BJ (cell line): Measurements from ENCODE around the gene FARP2. TPM values are rescaled to one million over a fixed set of nuclear protein-coding genes. Genes with fewer than 3 reads are reported as not detected.

ENCODE experiments used
- CTCF ChIA-PET: fragments of 350-600 bp; formaldehyde crosslinking; extraction: SDS; loops from one replicate; lab custom pipeline; 2021; ENCODE audit warnings: antibody characterized with exemption, inconsistent platforms; lab: Yijun Ruan, JAX
- POLR2A ChIA-PET: fragments of 300-600 bp; sonication (Branson Sonifier 250); formaldehyde crosslinking; extraction: SDS; loops from one replicate; lab custom pipeline; 2021; ENCODE audit warnings: antibody characterized with exemption; lab: Charles Lee
- DNase-seq: peaks from one replicate; pipeline ENCODE4 v3.0.0-alpha.2; 2011; ENCODE audit warnings: low read depth
- H3K27me3 ChIP-seq: 2 replicates; pipeline ENCODE4 v1.6.0; 2011; ENCODE audit warnings: low read length; ENCODE audit not compliant: control insufficient read depth, insufficient read depth
- H3K36me3 ChIP-seq: 2 replicates; pipeline ENCODE4 v1.5.1; 2011; ENCODE audit warnings: low read length; ENCODE audit not compliant: control insufficient read depth, insufficient read depth
- H3K4me3 ChIP-seq: 2 replicates; pipeline ENCODE4 v1.5.1; 2011; ENCODE audit warnings: low read depth, mild to moderate bottlenecking, control low read depth, low read length
- CTCF ChIP-seq: IDR thresholded peaks from 2 replicates; pipeline ENCODE4 v1.5.1; 2011; ENCODE audit warnings: low read depth, mild to moderate bottlenecking, control low read depth, inconsistent platforms, low read length, moderate library complexity; ENCODE audit not compliant: insufficient read depth
- polyA plus RNA-seq: library from polyadenylated mRNA; depleted of rRNA; stranded (reverse); fragments of >200 nt; gene quantifications from 2 replicates; pipeline ENCODE4 v1.2.3, GENCODE V29; 2011

The FARP2 gene
- polyA plus RNA-seq, 1 experiment, result 28.7 TPM

GRCh38 chr2:241534701-241535375 lies 178.8 kb downstream of the FARP2 start:
- peaks cover 3% of the 10 kb centered on the region; the same call in 1 of the 2 replicates for H3K27me3 ChIP-seq
- ChIA-PET CTCF (no interaction called here), POLR2A (no interaction called here)
- H3K4me3 ChIP-seq, result no peak overlapping the region
- no peaks in the 10 kb centered on the region; the same call in 1 of the 2 replicates for H3K36me3 ChIP-seq
- no peak for DNase-seq
- TF ChIP-seq CTCF, result no peak

- Histone ChIP-seq H3K36me3 (no peaks in the 10 kb centered on the region; the same call in 1 of the 2 replicates), H3K4me3 (no peak overlapping the region), H3K27me3 (peaks cover 2% of the 10 kb centered on the region; the same call in 1 of the 2 replicates)
- CTCF ChIA-PET, result no interaction called here
- TF ChIP-seq CTCF, result no peak
- no peak for DNase-seq
- POLR2A ChIA-PET, result no interaction called here
These were observed 180.0 kb downstream of the FARP2 start for GRCh38 chr2:241535871-241536655.

GRCh38 chr2:241538838-241539615 lies 182.9 kb downstream of the FARP2 start:
- CTCF ChIA-PET, result no interaction called here
- Histone ChIP-seq H3K36me3 (no peaks in the 10 kb centered on the region; the same call in 1 of the 2 replicates), H3K4me3 (no peak overlapping the region), H3K27me3 (no peaks in the 10 kb centered on the region)
- no peak for DNase-seq
- TF ChIP-seq CTCF, result no peak
- POLR2A ChIA-PET, result no interaction called here

GRCh38 chr2:241539616-241540374 lies 183.7 kb downstream of the FARP2 start:
- ChIA-PET POLR2A (no interaction called here), CTCF (no interaction called here)
- TF ChIP-seq CTCF, result no peak
- DNase-seq, result no peak
- Histone ChIP-seq H3K36me3 (no peaks in the 10 kb centered on the region; the same call in 1 of the 2 replicates), H3K4me3 (no peak overlapping the region), H3K27me3 (no peaks in the 10 kb centered on the region)
